GM12873 (cell line): ENCODE results near the gene NELL2.

Experiments used
- TF ChIP-seq, protein P1 (sequence below): IDR thresholded peaks from 2 replicates; pipeline ENCODE4 v1.5.1; 2012; ENCODE audit warnings: low read depth, mild to moderate bottlenecking, moderate library complexity, low read length, control low read depth; ENCODE audit not compliant: insufficient read depth; ENCODE audit errors: missing control alignments

The NELL2 gene

DNA sequence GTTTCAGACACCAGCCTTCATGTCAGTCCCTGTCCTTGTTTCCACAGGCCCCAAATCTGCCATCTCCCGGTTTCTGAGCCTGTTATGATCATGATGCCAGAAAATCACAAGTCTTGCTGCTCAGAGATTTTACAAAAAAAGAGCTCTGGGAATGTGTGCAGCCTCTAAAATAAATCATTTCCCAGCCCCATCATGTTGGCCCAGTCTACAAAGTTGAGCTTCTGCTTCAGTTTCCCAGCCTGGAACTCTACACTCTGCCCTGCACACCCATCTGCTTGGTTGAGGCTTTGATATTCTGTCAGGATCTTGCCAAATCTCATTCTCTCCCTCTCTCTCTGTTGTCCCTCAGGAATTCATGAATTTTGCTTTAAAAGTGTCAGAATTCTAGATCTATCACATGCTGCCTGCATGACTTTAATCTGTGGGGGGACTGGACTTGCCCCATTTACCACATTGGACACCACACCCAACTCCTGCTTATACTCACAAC, 45.5 kb downstream of the NELL2 start:
- TF ChIP-seq, protein P1, sequence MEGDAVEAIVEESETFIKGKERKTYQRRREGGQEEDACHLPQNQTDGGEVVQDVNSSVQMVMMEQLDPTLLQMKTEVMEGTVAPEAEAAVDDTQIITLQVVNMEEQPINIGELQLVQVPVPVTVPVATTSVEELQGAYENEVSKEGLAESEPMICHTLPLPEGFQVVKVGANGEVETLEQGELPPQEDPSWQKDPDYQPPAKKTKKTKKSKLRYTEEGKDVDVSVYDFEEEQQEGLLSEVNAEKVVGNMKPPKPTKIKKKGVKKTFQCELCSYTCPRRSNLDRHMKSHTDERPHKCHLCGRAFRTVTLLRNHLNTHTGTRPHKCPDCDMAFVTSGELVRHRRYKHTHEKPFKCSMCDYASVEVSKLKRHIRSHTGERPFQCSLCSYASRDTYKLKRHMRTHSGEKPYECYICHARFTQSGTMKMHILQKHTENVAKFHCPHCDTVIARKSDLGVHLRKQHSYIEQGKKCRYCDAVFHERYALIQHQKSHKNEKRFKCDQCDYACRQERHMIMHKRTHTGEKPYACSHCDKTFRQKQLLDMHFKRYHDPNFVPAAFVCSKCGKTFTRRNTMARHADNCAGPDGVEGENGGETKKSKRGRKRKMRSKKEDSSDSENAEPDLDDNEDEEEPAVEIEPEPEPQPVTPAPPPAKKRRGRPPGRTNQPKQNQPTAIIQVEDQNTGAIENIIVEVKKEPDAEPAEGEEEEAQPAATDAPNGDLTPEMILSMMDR: no peak

DNA sequence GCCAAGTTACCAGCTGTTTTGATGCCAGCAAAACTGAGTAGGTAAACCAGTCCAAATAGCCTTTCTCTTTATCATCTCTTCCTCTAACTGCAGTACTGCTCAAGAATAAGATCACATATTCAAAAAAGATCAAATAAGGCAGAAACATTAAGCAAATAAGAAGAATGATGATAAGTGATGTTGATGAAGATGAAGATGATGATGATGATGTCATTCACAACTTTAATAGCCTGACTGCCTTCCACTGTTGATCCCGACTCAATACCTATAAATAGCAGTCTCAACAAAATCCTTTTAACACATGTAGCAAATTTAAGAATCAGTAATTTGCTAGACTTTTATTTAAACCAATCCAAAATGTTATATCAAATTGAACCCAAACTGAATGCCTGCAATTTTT, 47.1 kb downstream of the NELL2 start:
- TF ChIP-seq, protein P1: no peak

DNA sequence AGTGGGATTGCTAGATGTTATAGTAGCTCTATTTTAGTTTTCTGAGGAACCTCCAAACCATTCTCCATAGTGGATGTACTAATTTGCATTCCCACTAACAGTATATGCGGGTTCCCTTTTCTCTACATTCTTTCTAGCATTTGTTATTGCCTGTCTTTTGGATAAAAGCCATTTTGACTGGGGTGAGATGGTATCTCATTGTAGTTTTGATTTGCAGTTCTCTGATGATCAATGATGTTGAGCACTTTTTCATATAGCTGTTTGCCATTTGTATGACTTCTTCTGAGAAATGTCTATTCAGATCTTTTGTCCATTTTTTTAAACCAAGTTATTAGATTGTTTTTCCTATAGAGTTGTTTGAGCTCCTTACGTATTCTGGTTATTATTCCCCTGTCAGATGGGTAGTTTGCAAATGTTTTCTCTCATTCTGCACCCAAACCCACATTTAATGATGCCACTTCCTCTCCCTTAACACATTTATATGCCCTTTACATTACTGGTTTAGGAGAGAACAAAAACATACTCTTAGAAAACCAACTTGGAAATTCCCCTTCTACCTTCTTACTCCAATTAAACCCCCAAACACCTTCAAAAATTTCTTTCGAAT, 48.2 kb downstream of the NELL2 start:
- TF ChIP-seq, protein P1: no peak

DNA sequence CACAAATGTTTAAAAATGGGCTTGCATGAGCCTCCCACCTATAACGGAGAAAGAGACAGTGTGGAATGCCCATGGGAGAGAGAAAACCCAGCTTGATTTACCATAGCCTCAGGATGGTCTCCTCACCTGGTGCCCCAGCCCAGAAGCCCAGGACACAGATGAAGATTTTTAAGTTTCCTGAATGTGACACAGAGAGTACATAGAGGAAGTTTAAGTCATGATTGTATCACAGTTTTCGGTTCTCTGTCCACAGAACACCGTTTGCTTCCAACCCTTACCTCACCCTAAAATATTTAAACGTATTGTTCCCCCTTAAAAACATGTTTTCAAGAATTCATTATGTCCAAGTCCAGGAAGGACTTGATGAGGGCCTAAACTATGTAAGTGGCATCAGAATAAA, 56.2 kb downstream of the NELL2 start:
- TF ChIP-seq, protein P1: no peak

DNA sequence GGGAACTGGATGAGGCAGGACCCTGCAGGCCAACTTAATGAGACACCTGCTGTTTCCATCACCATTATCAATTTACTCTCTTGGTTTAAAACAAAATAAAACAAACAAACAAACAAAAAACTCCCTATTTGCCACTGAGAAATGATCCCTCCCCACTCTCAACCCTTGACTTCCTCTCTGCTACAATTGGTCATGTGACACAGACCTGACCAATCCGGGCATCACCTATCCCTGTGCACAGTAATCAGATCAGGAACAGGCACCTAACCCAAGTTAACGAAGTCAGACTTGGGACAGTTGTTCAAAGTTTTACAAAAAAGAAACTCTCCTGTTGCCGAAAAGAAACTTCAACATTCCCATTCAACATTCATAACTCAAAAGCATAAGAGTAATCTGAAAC, 58.4 kb downstream of the NELL2 start:
- TF ChIP-seq, protein P1: no peak

DNA sequence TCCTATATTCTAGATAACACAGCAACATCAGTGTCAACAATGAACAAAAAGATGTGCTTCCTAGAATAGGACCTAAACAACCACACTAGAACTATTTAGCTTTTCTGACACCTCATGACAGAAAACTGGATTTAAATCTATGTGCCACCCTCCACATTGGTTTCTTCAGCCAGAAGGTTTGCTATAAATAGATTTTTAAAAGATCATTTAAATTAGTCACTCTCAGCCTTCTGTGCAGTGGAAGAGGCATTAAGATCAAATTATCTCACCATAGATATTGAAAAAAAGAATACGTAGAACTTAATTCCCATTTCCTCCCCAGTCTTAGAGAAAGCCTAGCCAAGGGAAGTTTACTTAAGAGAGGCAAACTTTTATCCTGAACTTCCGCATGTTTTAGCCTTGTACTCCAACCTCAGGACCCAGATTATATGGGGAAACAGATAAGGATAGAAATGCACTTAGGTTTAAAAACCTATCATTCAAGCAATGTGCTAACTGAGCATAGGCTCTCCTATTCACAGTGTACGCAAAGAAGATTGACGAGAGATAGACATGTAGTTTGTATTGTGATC, 59.6 kb downstream of the NELL2 start:
- TF ChIP-seq, protein P1: no peak

DNA sequence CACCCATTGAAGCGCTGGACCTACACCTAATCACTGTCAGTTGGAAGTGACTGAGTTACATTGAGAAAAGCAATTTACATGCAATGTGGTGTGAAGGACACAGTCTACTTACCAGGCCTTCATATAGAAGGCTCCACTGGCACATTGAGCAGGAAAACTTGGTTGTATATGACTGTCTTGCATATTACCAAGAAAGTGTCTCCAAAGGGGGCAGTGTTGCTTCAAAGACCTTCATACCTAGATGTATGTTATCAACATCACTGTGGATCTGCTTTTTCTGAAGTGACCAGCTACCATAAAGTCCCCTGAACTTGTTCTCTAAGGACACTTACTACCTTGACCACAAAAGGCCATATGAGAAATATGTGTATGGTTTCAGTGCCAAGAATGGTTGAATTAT, 64.1 kb downstream of the NELL2 start:
- TF ChIP-seq, protein P1: peak; percentile 57
